K562 (cell line): ENCODE results near the gene RASL12. TPM values are rescaled to one million over a fixed set of nuclear protein-coding genes. Genes with fewer than 3 reads are reported as not detected.

Experiments used
- ATAC-seq: fragments of 200-7000 bp; cut with Tn5 transposase; 3 replicates; pipeline ENCODE4 v1.9.1; 2020; ENCODE audit warnings: moderate library complexity
- BruUV-seq: library from RNA; stranded (reverse); fragments of 400-500 nt; replicated peaks from 2 replicates; lab custom pipeline; 2021; lab: Mats Ljungman, UMichigan
- CTCF ChIA-PET: fragments of 300-600 bp; formaldehyde crosslinking; extraction: SDS; loops from one replicate; lab custom pipeline; 2021; ENCODE audit warnings: low intra/inter-chr PET ratio; lab: Yijun Ruan, JAX
- POLR2A ChIA-PET: fragments of 300-600, 350-650 bp; sonication (Branson Sonifier 250); formaldehyde crosslinking; extraction: SDS; loops from one replicate; lab custom pipeline; 2021; ENCODE audit warnings: antibody characterized with exemption, inconsistent platforms; lab: Yijun Ruan, JAX
- DNase-seq, 4 experiments: peaks; one replicate each; pipeline versions ENCODE4 v3.0.0 to v3.0.0-alpha.2; 2011 to 2018; ENCODE audit warnings: low spot score in 3 of 4, mixed read lengths in 3 of 4; ENCODE audit errors: extremely low read depth in 1 of 4
- FAIRE-seq: peaks from 2 replicates; lab custom pipeline; 2011; peaks lifted over from hg19 to GRCh38; lab: Jason Lieb, UNC
- H2AFZ ChIP-seq: 2 replicates; pipeline ENCODE4 v1.6.0; 2011; ENCODE audit warnings: low read depth, low read length, control low read depth, inconsistent platforms
- H3K27ac ChIP-seq: fragments of 200-600 bp; 3 replicates; pipeline ENCODE4 v1.8.0; 2011; ENCODE audit warnings: low read depth, mild to moderate bottlenecking, control low read depth, inconsistent platforms, low read length, moderate library complexity, mixed read lengths; ENCODE audit errors: extremely low read depth
- H3K27me3 ChIP-seq, 2 experiments: fragments of 300-600 bp in 1 of 2; 2 replicates in 1 of 2; 3 replicates in 1 of 2; pipeline versions ENCODE4 v1.6.0 to v1.8.0; 2011; ENCODE audit warnings: inconsistent platforms in 2 of 2, low read length in 2 of 2, mild to moderate bottlenecking in 1 of 2, mixed read lengths in 1 of 2, moderate library complexity in 1 of 2; ENCODE audit not compliant: control insufficient read depth in 2 of 2, insufficient read depth in 2 of 2
- H3K36me3 ChIP-seq: fragments of 300-600 bp; 3 replicates; pipeline ENCODE4 v1.8.0; 2011; ENCODE audit warnings: mild to moderate bottlenecking, low read length, inconsistent platforms; ENCODE audit not compliant: control insufficient read depth, insufficient read depth
- H3K4me1 ChIP-seq, 2 experiments: fragments of 200-600 bp in 1 of 2; replicated peaks in 1 of 2; 2 replicates in 1 of 2; 3 replicates in 1 of 2; pipeline versions ENCODE4 v1.5.1 to v1.8.0; 2011; ENCODE audit warnings: inconsistent platforms in 2 of 2, low read length in 2 of 2, mild to moderate bottlenecking in 1 of 2, mixed read lengths in 1 of 2, moderate library complexity in 1 of 2; ENCODE audit not compliant: control insufficient read depth in 2 of 2, insufficient read depth in 2 of 2
- H3K4me2 ChIP-seq: 2 replicates; pipeline ENCODE4 v1.6.1; 2011; ENCODE audit warnings: low read length, control low read depth, inconsistent platforms, mixed read lengths; ENCODE audit not compliant: insufficient read depth
- H3K4me3 ChIP-seq: fragments of 200-600 bp; sonication (generic), shearing (Covaris generic); 2 replicates; pipeline ENCODE4 v1.5.1; 2016; ENCODE audit warnings: control low read depth, inconsistent platforms
- H3K79me2 ChIP-seq: fragments of 200-600 bp; 3 replicates; pipeline ENCODE4 v1.8.0; 2011; ENCODE audit warnings: low read length, inconsistent platforms; ENCODE audit not compliant: control insufficient read depth, insufficient read depth
- H3K9ac ChIP-seq, 2 experiments: 2 replicates each; pipeline versions ENCODE4 v1.6.0 to v1.6.1; 2011; ENCODE audit warnings: low read depth in 2 of 2, low read length in 2 of 2, control low read depth in 1 of 2, inconsistent platforms in 1 of 2, mild to moderate bottlenecking in 1 of 2, mixed read lengths in 1 of 2; ENCODE audit not compliant: insufficient read depth in 1 of 2
- H3K9me1 ChIP-seq: one replicate; pipeline ENCODE4 v1.6.0; 2011; ENCODE audit warnings: inconsistent platforms, mild to moderate bottlenecking, low read length, moderate library complexity; ENCODE audit not compliant: control insufficient read depth, insufficient read depth
- H3K9me3 ChIP-seq: replicated peaks from 2 replicates; pipeline ENCODE4 v1.5.1; 2011; ENCODE audit warnings: low read depth, low read length, inconsistent platforms; ENCODE audit not compliant: control insufficient read depth, insufficient read depth
- H4K20me1 ChIP-seq: replicated peaks from 2 replicates; pipeline ENCODE4 v1.6.1; 2011; ENCODE audit warnings: low read length, inconsistent platforms, mixed read lengths; ENCODE audit not compliant: control insufficient read depth, insufficient read depth
- JUNB ChIP-seq: fragments of 450-650 bp; formaldehyde crosslinking; conservative IDR thresholded peaks from 2 replicates; pipeline ENCODE4 v1.4.0; 2020; ENCODE audit warnings: mild to moderate bottlenecking
- MEF2A ChIP-seq: IDR thresholded peaks from 2 replicates; pipeline ENCODE4 v1.6.1; 2011; ENCODE audit warnings: low read depth, mild to moderate bottlenecking, low read length, moderate library complexity; ENCODE audit not compliant: control insufficient read depth
- NFYB ChIP-seq: IDR thresholded peaks from 2 replicates; pipeline ENCODE4 v1.6.1; 2011; ENCODE audit warnings: mild to moderate bottlenecking, moderate library complexity; ENCODE audit not compliant: insufficient read length; ENCODE audit errors: extremely low read depth
- POLR2B ChIP-seq: fragments of 450-650 bp; IDR thresholded peaks from 2 replicates; pipeline ENCODE4 v1.6.1; 2018; ENCODE audit warnings: low read depth; ENCODE audit not compliant: partially characterized antibody
- ZNF197 ChIP-seq: fragments of 200-800 bp; sonication (Bioruptor generic); IDR thresholded peaks from 2 replicates; pipeline ENCODE4 v1.6.1; 2016; ENCODE audit warnings: low read depth, missing genetic modification characterization, missing compliant biosample characterization
- ZNF699 ChIP-seq: fragments of 250-450 bp; sonication (Bioruptor Pico); IDR thresholded peaks from 2 replicates; pipeline ENCODE4 v1.8.0; 2021; ENCODE audit warnings: mild to moderate bottlenecking, moderate library complexity; ENCODE audit not compliant: insufficient replicate concordance
- WGBS: fragments of 100-300 bp; shearing (Covaris generic); methylation state at CpG from one replicate; pipeline ENCODE4 v1.1.6; 2016; ENCODE audit warnings: low coverage, mixed read lengths; ENCODE audit not compliant: insufficient coverage; ENCODE audit errors: missing lambda C conversion rate; 5-methylcytosine and 5-hydroxymethylcytosine counted together
- in situ Hi-C: fragments of 300-500 bp; cut with MboI; formaldehyde crosslinking; loops from 4 replicates; pipeline ENCODE4 v1.15.0; 2018; ENCODE audit warnings: inconsistent platforms, mixed read lengths
- intact Hi-C: fragments of 100-400 bp; cut with micrococcal nuclease; formaldehyde crosslinking; loops from 2 replicates; pipeline ENCODE4 v1.14.2; 2022
- polyA plus RNA-seq, 8 experiments: library from polyadenylated mRNA; depleted of rRNA in 4 of 8; stranded (reverse) in 5 of 8; unstranded in 3 of 8; fragments of >200 nt; fragmentation: Nextera tagmentation in 2 of 8; fragmentation: Illumina TruSeq in 1 of 8; extraction: Ambion mirVana in 2 of 8; extraction: Trizol in 1 of 8; gene quantifications; 2 replicates each; pipeline versions ENCODE4 v1.2.1 to v1.2.3, GENCODE V29; 2011 to 2014; ENCODE audit warnings: inconsistent platforms in 1 of 8, missing spikeins in 1 of 8
- total RNA-seq, 7 experiments: library from RNA; depleted of rRNA in 6 of 7; stranded (reverse); fragments of >200 nt in 6 of 7; fragmentation: Illumina TruSeq in 2 of 7; extraction: Trizol in 2 of 7; gene quantifications; 2 replicates each; pipeline versions ENCODE4 v1.2.1 to v1.2.3, GENCODE V29; 2011 to 2021; ENCODE audit warnings: low replicate concordance in 1 of 7
- TF ChIP-seq, protein P1 (sequence below), 2 experiments: fragments of 450-650 bp in 1 of 2; sonication (generic) in 1 of 2; formaldehyde crosslinking in 1 of 2; IDR thresholded peaks; 2 replicates each; pipeline versions ENCODE4 v1.7.1 to v1.9.0; 2016 to 2022; ENCODE audit warnings: inconsistent platforms in 1 of 2, mild to moderate bottlenecking in 1 of 2, missing genetic modification reagents in 1 of 2
- TF ChIP-seq, protein P2 (sequence below): fragments of 250-450 bp; sonication (Bioruptor Pico); IDR thresholded peaks from 2 replicates; pipeline ENCODE4 v1.9.0; 2021; ENCODE audit warnings: mild to moderate bottlenecking
- TF ChIP-seq, protein P3 (sequence below): fragments of 450-650 bp; IDR thresholded peaks from 2 replicates; pipeline ENCODE4 v1.6.1; 2016; ENCODE audit warnings: low read depth, mild to moderate bottlenecking, moderate library complexity

RASL12 gene
- total and polyA plus RNA-seq, 9 of the 15 experiments (the other 6 are each of a cell fraction or from before 2014, with no cell fraction given): not detected

DNA sequence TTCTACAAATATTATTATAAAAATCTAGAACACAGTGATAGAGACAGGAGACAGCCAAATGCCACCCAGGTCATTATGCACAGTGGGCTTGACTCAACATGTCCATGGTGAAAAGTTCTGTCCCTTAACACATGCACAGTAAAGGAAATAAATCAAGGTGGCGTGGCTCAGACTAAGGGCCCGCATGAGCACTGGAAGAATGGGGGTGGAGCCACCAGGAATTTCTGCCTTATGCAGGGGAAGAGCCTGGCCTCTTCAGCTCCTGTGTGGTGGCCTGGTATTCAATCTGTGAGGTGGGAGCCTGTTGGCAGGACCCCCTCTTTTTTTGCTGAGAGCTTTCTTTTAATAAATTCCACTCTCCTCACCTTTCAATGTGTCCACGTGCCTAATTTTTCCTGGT is 60.9 kb downstream of the RASL12 start:
- POLR2A ChIA-PET: interaction anchor here (0.7 kb wide), 1 partner anchor 502 kb away, joined by 3 read pairs; no protein-coding TSS in a partner anchor

More for the DNA sequence above, 60.9 kb downstream of the RASL12 start:
- CTCF ChIA-PET: no interaction called here
- Histone ChIP-seq H4K20me1 (no peaks in the 10 kb centered on the region), H3K4me2 (no peak overlapping the region), H3K36me3 (peaks cover 20% of the 10 kb centered on the region; the same call in 2 of the 3 replicates), H2AFZ (no peak overlapping the region), H3K4me1 (no peaks in the 10 kb centered on the region), H3K9me3 (no peaks in the 10 kb centered on the region), H3K4me3 (no peak overlapping the region), H3K27ac (no peak overlapping the region), H3K27me3 (no peaks in the 10 kb centered on the region), H3K9me1 (no peaks in the 10 kb centered on the region), H3K9ac (no peak overlapping the region), H3K79me2 (no peaks in the 10 kb centered on the region)
- no peak for ATAC-seq
- BruUV-seq: no TSS peak
- no peak for FAIRE-seq
- TF ChIP-seq MEF2A (no peak), JUNB (CRISPR knock-in tag) (no peak), ZNF699 (CRISPR knock-in tag) (no peak), ZNF197 (CRISPR knock-in tag) (no peak), POLR2B (no peak), NFYB (no peak)
- TF ChIP-seq, protein P1, sequence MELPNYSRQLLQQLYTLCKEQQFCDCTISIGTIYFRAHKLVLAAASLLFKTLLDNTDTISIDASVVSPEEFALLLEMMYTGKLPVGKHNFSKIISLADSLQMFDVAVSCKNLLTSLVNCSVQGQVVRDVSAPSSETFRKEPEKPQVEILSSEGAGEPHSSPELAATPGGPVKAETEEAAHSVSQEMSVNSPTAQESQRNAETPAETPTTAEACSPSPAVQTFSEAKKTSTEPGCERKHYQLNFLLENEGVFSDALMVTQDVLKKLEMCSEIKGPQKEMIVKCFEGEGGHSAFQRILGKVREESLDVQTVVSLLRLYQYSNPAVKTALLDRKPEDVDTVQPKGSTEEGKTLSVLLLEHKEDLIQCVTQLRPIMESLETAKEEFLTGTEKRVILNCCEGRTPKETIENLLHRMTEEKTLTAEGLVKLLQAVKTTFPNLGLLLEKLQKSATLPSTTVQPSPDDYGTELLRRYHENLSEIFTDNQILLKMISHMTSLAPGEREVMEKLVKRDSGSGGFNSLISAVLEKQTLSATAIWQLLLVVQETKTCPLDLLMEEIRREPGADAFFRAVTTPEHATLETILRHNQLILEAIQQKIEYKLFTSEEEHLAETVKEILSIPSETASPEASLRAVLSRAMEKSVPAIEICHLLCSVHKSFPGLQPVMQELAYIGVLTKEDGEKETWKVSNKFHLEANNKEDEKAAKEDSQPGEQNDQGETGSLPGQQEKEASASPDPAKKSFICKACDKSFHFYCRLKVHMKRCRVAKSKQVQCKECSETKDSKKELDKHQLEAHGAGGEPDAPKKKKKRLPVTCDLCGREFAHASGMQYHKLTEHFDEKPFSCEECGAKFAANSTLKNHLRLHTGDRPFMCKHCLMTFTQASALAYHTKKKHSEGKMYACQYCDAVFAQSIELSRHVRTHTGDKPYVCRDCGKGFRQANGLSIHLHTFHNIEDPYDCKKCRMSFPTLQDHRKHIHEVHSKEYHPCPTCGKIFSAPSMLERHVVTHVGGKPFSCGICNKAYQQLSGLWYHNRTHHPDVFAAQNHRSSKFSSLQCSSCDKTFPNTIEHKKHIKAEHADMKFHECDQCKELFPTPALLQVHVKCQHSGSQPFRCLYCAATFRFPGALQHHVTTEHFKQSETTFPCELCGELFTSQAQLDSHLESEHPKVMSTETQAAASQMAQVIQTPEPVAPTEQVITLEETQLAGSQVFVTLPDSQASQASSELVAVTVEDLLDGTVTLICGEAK (IDR thresholded peaks at IDR 0.05): no peak
- TF ChIP-seq, protein P1 (CRISPR knock-in tag; IDR thresholded peaks at IDR 0.05): no peak
- TF ChIP-seq, protein P2, sequence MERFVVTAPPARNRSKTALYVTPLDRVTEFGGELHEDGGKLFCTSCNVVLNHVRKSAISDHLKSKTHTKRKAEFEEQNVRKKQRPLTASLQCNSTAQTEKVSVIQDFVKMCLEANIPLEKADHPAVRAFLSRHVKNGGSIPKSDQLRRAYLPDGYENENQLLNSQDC (CRISPR knock-in tag): no peak
- TF ChIP-seq, protein P3, sequence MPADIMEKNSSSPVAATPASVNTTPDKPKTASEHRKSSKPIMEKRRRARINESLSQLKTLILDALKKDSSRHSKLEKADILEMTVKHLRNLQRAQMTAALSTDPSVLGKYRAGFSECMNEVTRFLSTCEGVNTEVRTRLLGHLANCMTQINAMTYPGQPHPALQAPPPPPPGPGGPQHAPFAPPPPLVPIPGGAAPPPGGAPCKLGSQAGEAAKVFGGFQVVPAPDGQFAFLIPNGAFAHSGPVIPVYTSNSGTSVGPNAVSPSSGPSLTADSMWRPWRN: no peak
- in situ Hi-C loops: no loop called here
- intact Hi-C loops: no loop called here
- DNase-seq: no peak
- WGBS: 92% methylated on average over 3 of the region's 3 CpGs
